ENCODE data around the gene ZBTB32.

GRCh38 chr19:35708391-35708790 is 4.0 kb downstream of the ZBTB32 start:
- no peak for TF ChIP-seq CTCF (IDR thresholded peaks at IDR 0.05)
- no peak for TF ChIP-seq TCF7L2 (IDR thresholded peaks at IDR 0.05; ENCODE audit: low read depth, low read length)
